CD4-positive, alpha-beta T cell treated with Interferon alpha-2 for 1 hour (primary cell): Measurements from ENCODE around the gene ASTL.
A peak's percentile ranks its signal among the peaks of the same experiment; 100 is the strongest.

Source experiments
- DNase-seq, 2 donors: peaks; one replicate each; pipeline ENCODE4 v3.0.0-alpha.2; 2020 to 2022

ASTL gene

DNA sequence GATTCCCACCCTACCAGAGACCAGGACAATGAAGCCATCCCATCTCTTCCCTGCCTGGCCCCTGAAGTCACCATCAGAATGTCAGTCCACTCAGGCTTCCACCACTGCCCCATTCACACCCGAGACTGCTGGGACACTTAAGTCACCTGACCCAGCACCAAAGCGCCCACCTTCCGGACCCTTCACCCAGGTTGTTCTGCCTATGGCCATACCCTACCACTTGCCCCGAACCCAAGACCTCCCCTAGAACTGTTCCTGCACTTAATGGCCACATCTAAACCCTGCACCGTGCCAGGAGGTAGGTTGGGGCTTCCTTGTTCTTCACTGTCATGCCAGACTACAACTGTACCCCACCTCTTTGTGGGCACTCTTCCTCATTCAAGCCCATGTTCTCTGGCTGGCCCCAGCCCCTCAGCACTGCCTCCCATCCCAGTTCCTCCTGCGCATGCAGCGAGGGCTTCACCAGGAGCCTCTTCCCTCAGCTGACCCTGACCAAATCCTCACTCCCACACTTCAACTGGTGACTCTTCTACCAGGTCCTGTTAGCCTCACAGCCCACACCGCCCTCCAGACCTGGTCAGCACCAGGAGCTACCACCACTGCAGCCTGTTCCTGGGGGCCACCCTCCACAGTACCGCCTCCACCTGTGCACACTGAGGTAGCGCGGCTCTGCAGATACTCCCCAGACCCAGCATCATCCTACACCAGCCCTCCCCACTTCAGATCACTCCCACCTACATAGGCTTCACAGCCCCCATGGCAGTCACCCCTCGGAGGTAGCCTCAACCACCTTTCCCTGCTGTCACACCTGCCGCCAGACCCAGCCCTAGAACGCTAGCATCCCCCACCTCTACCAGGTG is 13.7 kb downstream of the ASTL start:
- DNase-seq, result no peak

DNA sequence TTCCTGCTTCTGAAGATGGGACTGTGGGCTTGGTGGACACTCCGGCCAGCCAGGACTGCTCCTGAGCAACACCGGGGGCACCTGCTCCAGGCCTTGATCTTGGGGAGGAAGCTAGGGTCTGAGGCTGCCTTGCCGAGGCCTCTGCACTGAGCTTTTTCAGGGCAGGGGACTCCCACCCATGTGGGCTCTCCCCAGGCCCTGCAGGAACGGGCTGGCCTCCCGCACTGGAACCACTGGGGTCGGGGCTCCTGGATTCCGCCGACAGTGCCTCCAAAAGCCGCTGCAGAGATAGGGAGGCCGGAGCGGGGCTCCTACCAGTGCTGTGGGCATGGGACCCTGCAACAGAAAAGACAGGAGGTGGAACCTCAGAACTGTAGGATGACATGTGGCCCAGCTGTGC is 14.4 kb downstream of the ASTL start:
- DNase-seq, result no peak

DNA sequence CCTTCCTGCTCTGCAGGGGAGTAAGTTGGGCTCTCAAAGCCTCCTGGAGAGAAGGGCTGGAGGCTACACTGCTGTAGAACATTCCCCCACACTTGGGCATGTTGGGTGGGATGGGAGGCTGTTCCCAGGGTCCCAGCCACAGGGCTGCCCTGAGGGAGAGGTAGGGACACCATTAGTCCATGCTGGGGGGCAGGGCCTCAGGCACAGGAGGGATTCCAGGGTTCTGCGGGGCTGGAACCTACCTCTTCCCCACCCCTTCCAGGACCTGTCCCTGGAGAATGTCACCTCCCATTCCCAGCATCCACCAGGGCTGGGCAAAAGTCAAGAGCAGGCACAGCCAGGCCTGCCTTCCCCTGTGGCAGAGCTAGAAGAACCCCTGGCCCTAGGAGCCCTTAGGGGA is 15.0 kb downstream of the ASTL start:
- no peak for DNase-seq

DNA sequence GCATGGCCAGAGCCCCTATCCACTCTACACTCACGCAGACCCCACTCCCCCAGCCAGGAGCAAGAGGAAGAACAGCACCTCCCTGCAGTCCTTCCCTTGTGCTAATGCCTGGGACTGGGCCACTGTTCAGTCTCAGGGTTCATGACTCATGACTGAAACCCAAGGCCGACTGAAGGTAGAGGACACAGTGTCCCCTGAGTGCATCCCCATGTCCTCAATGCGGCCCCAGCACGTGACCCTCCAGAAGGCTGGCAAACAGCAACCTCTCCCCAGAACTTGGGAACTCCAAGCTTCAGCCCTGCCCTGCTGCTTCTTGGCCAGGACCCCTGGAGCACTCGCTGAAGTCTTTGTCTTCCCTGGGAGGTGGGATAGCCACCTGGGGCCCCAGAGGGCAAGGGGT is 15.9 kb downstream of the ASTL start:
- DNase-seq, result no peak

DNA sequence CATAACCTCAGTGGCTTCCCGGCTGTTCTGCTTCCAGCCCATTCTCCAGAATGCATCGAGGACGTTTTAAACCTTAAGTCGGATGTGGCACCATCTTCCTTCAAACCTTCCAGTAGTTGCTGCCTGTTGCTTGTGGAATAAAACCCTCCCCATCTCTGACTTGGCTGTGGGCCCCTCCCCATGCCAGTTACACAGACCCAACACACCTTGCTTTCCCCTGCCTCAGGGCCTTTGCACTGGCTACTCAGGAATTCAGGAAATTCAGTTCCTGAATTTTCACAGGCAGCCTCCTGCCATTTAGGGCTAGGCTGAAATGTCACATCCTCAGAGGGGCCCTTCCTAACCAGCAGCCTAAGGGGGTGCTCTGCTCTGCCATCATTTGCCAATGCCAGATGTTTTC is 16.9 kb downstream of the ASTL start:
- peak in 1 of 2 donors; percentile 19 for DNase-seq

DNA sequence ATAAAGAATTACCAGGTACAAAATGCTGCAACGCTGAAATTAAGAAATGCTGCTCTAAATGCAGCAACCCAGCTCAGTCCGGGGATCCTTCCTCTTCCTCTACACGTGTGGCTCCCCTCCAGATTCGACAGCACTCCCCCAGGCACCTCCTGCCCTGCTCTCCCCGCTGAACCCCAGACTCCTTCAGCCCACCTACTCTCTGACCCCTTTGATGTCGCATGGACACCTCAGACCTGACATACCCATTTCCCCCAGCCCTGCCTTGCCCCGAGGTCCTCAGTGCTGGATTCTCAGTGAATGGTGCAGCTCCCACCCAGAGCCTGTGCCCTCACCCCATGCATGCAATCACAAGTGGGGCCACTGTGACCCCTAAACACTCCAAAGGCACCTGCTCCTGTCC is 17.3 kb downstream of the ASTL start:
- DNase-seq, result peak in 1 of 2 donors; percentile 22

DNA sequence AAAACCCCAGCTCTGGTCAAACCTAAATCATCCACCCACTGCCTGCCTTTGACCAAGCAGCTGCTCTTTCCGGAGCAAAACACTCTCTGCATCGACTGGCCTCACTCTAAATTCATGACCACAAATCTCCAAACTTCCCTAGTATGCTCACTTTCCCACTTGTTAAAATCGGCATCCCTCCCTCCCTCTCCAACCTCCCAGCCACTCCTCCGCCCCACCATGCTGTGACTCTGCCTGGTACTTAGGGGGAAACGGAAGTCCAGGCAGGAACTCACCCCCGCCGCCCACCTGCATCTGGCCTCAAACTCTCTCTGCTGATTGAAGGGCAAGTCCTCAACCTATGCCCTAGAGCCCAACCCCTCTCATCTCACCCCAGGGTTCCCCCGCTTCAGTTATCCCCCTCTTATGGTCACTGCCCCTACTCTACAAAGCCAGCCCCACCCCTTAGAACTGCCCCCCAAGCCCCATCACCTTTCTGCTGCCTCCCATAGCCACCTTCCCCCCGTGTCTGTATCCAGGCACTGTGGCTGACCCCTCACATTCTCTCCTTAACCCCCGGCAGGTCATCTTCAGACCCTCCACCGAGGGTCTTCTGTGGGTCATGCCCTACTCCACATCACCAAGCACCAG is 18.1 kb downstream of the ASTL start:
- DNase-seq, result peak in 1 of 2 donors; percentile 18

DNA sequence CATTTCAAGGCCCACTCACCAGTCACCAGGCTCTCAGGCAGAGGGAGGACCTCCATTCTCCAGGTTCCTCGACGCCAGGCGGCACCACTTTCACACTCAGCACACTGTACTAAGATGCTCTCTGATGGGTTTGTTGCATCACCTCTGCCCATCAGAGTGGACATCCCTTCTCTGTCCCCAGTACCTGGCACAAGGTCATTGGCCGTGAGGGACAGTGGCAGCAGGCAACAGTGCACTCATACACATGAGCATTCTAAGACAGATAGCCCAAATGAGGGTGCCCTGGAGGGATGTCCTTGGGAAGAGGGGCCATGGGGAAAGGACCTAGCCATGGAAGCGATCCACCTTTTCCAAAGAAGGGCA is 18.9 kb downstream of the ASTL start:
- DNase-seq, result peak in 1 of 2 donors; percentile 26

DNA sequence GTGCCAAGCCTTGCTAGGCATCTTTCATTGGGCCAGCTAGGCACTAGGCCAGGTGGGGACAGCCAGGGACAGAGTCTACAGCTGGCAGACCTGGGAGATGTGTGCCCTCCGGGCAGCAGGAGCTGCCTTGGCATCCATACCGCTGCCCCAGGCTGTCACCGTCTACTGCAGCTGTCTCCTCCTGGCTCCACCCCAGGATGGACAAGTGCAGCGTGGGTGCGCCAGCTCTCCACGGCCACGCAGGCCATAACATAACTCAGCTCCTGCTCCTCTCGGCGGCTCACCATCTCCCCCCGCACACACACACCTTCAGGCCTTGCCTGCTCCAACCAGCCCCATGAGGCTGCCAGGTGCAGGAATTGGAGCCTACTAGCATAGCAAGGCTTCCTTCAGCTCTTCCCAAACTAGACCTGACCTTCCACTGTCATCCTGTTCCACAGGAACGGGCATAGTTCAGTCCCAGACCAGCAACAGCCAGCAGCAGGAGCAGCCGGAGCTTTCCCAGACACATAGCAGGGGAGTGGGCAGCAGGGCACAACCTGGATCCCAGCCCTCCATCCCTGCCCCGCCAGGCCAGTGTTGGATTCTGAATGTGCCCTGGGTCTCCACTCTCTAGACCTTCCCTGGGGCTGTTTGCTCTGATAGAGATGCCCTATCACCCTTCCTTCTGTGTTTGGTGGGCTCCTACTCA is 19.5 kb downstream of the ASTL start:
- DNase-seq, result peak in 1 of 2 donors; percentile 26

DNA sequence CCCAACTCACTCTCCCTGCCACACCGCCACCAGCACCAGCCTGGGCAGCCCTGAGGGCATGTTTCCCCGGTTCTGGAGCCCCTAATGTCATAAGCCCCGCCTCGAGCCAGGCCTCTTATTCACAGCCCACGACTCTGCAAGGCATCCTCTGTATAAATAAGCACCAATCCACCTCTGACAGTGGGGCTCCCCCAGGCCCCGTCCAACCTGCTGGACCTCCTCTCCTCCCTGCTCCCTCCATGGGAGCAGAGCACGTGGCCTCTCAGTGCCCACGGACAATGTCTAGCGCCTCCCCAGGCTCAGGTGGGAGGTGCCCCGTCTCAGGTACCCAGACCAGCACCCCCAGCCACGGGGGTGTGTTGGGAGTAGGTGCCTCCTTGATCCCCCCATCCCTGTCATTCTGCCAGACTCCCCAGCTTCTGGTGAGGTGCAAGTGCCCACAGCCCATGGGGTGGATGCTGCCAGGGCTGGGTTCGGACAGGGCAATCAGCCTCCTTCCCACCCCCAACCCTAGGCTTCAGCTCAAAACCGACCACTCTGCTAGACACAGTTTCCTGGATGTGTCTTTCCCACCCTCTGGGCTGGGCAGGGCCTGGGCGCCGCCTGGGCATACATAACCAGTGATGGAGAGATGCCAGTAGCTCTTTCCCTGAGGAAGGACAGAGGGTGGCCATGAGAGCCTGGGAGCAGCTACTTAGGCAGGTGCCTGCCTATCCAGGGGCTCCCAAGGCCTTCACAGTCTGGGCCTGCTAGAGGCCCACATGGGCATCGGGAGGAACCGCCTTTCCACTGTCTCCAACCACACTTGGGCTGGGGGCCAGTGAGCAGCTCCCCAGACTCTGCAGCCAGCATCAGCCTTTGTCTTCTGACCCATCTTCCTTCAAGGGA is 20.4 kb downstream of the ASTL start:
- peak in 1 of 2 donors; percentile 27 for DNase-seq

DNA sequence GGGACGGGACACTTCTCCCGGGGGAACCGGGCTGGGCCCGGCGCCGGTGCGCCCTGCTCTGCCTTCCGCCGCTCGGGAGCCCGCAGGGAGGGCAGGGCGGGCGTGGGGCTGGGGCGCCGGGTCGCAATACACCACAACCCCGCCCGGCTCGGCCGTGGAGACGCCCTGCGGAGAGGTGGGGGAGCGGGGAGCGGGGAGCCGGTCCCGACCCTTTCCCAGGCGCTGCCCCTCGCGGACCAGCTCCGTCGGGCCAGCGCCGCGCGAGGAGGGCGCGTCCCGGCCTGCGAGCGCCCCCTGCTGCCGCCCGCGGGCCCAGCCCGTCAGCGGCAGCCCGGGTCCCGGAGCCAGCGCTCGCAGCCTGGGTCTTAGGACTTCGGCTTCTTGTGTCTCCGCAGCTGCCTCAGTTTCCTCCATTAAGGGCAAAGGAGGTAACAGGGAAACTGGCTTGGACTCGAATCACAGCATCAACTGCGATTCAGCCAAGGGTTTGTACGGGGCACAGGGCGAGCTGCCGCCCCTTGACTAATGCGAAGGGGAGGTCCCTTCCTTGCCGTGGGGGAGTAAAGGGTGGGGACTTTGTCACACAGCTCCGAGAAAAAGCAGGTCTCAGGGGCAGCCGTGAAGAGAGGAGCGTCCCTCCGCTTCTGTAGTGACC is 21.3 kb downstream of the ASTL start:
- peak; percentile 45 to 70 for DNase-seq

DNA sequence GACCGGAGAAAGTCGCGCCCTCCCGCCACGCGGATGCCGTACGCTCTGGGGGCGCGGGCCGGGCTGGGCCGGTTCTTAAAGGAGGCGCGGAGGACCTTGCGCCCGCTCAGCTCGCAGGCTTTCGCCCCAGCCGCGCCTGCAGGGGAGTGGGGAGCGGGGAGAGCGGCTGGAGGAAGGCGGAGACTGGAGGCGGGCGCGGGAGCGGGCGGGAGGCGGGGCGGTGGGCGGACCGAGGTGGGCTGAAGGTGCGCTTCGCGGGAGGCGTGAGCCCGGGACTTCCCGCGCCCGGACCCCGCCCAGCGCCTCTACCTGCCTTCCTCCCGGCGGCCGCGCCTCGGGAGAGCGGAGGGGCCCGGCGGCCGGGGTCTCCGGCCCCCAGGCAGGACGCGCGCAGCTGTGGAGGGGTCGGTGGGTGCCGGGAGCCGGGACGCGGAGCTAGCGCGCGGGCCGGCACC is 21.9 kb downstream of the ASTL start, which contains the start of gene ADRA2B:
Gene ADRA2B, minus strand, starts transcription at position 148 of the 455 bp plus-strand sequence. CDS start 422 bp downstream, outside the sequence.
- DNase-seq, result peak; percentile 76 to 87

DNA sequence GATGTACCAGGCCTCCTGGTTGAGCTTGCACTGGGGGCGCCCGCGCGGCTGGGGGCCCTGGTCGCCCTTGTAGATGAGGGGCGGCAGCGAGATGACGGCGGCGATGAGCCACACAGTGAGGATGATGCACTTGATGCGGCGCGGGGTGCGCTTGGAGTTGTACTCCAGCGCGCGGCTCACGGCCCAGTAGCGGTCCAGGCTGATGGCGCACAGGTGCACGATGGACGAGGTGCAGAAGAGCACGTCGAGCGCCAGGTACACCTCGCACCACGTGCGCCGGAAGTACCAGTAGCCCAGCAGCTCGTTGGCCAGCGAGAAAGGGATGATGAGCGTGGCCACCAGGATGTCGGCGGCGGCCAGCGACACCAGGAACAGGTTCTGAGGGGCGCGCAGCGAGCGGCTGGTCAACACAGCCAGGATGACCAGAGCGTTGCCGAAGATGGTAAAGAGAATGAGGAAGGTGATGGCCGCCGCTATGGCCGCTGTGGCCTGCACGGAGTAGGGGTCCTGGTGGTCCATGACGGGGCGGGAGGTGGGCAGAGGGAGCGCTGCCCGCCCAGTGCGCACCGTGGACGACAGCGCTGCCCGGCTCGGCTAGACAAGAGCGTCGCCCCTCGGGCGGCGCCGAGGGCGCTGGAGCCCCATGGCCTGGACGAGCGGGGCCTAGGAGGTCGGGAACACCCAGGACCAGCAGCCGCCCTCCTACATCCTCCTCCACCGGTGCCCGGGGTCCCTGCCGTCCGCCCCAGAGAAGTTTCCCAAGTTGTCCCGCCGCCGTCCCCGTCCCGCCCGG is 22.5 kb downstream of the ASTL start:
- DNase-seq, result no peak

DNA sequence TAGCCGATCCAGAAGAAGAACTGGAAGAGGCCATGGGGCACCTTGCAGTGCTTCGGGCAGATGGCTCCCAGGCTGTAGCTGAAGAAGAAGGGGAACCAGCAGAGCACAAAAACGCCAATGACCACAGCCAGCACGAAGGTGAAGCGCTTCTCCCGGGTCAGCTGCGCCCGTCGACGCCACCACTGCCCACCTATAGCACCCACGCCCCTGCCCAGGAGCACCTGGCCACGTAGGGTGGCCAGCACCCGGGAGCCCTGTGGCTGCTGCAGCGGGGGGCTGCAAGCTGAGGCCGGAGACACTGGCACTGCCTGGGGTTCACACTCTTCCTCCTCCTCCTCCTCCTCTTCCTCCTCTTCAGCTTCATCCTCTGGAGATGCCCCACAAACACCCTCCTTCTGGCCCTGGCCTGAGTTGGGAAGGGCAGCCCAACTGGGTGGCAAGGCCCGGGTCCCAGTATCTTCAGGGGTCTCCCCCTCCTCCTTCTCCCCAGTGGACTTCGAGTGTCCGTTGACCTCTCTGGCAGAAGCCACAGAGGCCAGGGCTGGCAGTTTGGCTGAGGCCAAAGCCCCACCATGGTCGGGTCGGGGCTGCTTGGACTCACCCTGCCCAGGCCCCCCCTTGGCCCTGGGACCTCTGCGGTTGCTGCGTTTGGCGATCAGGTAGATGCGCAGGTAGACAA is 23.3 kb downstream of the ASTL start:
- no peak for DNase-seq

DNA sequence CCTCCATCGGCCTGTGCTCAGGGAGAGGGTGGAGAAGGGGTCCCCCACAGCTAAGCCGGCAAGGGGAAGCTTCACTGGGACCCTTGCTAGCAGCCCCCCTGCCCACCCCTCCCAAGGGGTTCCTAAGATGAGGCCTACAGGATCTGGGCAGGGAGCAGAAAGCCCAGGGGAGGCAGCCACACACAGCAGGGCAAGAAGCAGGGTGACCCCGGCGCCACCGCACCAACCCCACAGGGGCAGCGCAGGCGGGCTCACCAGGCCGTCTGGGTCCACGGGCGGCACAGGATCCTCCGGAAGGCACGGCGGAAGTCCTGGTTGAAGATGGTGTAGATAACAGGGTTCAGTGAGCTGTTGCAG is 23.8 kb downstream of the ASTL start:
- no peak for DNase-seq

DNA sequence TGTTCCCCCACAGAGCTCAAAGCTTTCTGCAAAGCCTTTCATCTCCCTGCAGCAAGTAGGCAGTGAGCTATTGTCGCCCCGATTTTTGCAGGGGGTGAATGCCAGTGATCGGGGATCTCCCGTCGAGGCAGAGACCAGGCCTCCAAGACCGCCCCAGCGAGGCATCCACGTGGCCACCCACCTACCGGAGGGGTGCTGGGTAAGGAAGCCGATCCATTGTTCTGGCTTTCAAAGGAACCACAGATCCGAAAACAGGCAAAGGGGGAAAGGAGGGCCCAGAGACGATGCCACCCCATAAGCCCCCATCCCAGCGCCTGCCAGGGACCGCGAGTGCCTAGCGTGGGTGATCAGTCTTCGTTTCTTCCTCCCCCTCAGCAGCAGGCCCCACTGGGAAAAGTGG is 24.4 kb downstream of the ASTL start:
- no peak for DNase-seq

DNA sequence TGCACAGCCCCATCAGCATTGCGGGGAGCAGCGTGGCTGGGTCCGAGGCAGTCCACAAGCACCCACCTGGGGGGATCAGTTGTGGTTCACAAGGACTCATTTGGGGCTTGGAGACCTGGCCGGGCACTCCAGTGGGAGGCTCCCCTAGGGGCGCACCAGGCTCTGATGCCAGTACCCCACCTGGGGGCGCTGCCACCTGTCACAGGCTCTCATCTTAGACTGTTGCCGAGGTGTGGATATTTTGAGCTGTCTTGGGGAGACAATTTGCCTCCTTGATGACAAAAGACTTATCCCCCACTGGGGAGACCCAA is 25.0 kb downstream of the ASTL start:
- DNase-seq, result peak in 1 of 2 donors; percentile 33

DNA sequence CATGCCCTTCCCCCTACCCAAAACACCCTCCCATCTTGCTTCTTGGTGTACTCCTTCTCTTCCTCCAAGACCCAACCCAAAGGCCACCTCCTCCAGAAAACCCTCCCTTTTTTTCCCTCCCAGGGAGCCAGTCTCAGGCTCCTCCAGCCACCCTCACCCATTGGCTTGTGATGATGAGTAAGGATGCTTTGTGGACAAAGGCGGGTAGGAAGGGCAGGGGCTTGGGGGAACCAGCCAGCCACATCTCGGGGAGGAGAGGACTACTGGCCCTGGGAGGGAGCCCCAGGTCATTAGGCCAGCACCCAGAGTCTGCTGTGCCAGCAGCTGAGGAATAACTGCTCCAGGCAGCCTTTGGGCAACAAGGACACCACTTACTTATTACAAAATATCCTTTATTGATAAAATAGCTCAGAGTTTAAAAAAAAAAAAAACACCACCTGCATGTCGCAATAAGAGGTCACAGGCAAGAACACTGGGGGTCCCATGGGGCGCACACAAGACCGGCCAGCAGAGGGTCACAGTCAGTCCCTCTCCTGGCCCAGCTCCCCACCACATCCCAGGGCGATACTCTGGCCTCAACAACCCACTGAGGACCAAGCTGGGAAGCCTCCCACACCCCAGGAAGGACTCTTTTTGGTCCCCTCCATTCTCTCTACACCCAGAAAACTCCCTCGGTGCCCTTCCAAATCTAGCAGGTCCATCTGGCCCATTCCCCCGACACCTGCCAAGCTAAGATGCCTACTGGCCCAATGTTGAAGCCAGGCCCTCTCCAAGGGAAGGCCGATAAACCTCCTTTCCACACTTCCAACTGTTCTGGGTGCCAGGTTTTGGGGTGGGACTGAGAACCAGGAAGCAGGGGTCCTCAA is 25.6 kb downstream of the ASTL start:
- DNase-seq, result no peak

DNA sequence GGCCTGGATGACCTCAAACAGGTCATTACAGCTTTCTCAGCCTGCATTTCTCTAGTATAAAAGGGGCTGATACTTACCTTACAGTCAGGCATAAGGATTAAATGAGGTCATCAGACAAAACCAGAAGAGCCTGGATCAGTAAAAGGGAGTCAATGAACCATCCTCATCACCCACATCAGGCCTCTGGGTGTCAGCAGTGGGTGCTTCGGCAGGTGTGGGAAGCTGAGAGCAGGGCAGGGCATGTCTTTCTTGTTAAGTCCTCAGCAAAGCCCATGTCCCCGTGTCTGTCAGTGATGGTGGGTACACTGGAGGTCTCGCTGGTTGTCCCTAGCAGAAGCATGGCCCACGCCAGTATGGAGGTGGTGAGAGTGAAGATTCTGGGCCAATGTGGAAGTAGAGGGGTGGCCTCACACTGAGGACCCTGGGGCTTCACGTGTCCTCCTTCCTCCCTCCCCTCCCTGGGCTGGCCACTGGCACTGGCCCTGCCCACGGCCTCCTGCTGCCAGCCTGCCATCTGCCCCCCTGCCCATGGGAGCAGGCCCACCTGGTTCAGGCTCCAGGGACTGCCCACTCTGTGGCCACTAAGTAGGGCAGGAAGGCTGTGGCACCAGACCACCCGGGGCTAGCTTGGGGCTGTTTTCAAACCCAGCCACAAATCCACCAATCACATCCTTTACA is 26.3 kb downstream of the ASTL start:
- DNase-seq, result peak in 1 of 2 donors; percentile 32
